ENCODE measurements around the gene RTP3. TPM values are rescaled to one million over a fixed set of nuclear protein-coding genes. Genes with fewer than 3 reads are reported as not detected.

The RTP3 gene
- total and polyA plus RNA-seq, 2 of the 4 experiments (the other 2 are of a cell fraction) = 0.18 to 0.26 TPM

GRCh38 chr3:46477145-46477544 lies 20.6 kb upstream of the RTP3 start:
- DNase-seq (no peak), ATAC-seq (ENCODE audit: low read depth) (no peak)
- Histone ChIP-seq H3K56ac (ENCODE audit: extremely low read depth, insufficient read depth, low read length) (no peak overlapping the region), H2BK5ac (ENCODE audit: low read depth, low read length, poor library complexity, severe bottlenecking) (no peak overlapping the region), H4K20me1 (ENCODE audit: insufficient read depth, low read length) (no peaks in the 10 kb centered on the region), H4K5ac (ENCODE audit: low read depth, low read length) (no peak overlapping the region), H4K91ac (ENCODE audit: insufficient read depth, low read depth, low read length) (no peak overlapping the region), H3K4ac (ENCODE audit: low read depth, low read length) (no peak overlapping the region), H3K9me3 (ENCODE audit: control insufficient read depth, insufficient read depth, low read length) (peaks cover 12% of the 10 kb centered on the region), H3K27ac (ENCODE audit: insufficient read depth, low read length) (no peak overlapping the region), H2AK5ac (ENCODE audit: low read depth, low read length) (no peak overlapping the region), H3K9ac (ENCODE audit: low read depth, low read length) (no peak overlapping the region), H2BK20ac (ENCODE audit: low read depth, low read length) (no peak overlapping the region), H3K23ac (ENCODE audit: low read depth, low read length) (no peak overlapping the region), H4K8ac (ENCODE audit: low read depth in 2 of 2, low read length in 2 of 2) (no peak overlapping the region), H2AFZ (replicated peaks; ENCODE audit: low read length, poor library complexity) (no peak overlapping the region), H3K4me2 (ENCODE audit: low read depth, low read length) (no peak overlapping the region), H3K18ac (ENCODE audit: low read depth, low read length) (no peak overlapping the region), H2AK9ac (replicated peaks; ENCODE audit: low read depth, low read length, poor library complexity) (no peak overlapping the region), H3K14ac (replicated peaks; ENCODE audit: low read depth, low read length) (no peak overlapping the region), H2BK120ac (ENCODE audit: low read depth, low read length) (no peak overlapping the region), H3K9me1 (ENCODE audit: insufficient read depth, low read length) (peaks cover 10% of the 10 kb centered on the region), H3K36me3 (ENCODE audit: control insufficient read depth, insufficient read depth, low read length) (no peaks in the 10 kb centered on the region), H2BK15ac (ENCODE audit: low read depth, low read length) (no peak overlapping the region), H3K4me3 (ENCODE audit: insufficient read depth, low read depth, low read length) (no peak overlapping the region), H3K27me3 (ENCODE audit: control insufficient read depth, insufficient read depth, low read length) (peaks cover 29% of the 10 kb centered on the region), H3K79me1 (ENCODE audit: low read depth in 1 of 2, low read length in 2 of 2) (no peaks in the 10 kb centered on the region), H3K4me1 (ENCODE audit: control insufficient read depth, insufficient read depth, low read length) (peaks cover 1% of the 10 kb centered on the region; the same call in 1 of the 2 replicates)
- BruUV-seq (replicated peaks) = no TSS peak
- ChIA-PET CTCF (no interaction called here), POLR2A (ENCODE audit: unreplicated experiment) (no interaction called here)
- intact Hi-C loops (cut with micrococcal nuclease) (no loop called here), dilution Hi-C loops (cut with HindIII; ENCODE audit: low sequenced_read_pairs, unreplicated experiment) (no loop called here), in situ Hi-C loops (cut with MboI; ENCODE audit: low sequenced_read_pairs) (loop anchor here (25.0 kb wide), 1 partner anchor 410 kb away; the partner anchor contains the start of gene PTH1R)
- WGBS, 2 experiments (ENCODE audit: extremely low coverage in 2 of 2, insufficient read length in 1 of 2) = no CpG with 5 or more reads among the region's 4 CpGs
- TF ChIP-seq SMC3 (IDR thresholded peaks at IDR 0.05; ENCODE audit: low read depth, low read length) (no peak), CTCF (conservative IDR thresholded peaks at IDR 0.05; ENCODE audit: low read depth, low read length) (no peak), RFX5 (IDR thresholded peaks at IDR 0.05; ENCODE audit: low read depth, low read length) (no peak), RCOR1 (IDR thresholded peaks at IDR 0.05; ENCODE audit: insufficient replicate concordance, low read length) (no peak), USF2 (IDR thresholded peaks at IDR 0.05; ENCODE audit: low read depth, low read length) (no peak), NFE2L2 (IDR thresholded peaks at IDR 0.05; ENCODE audit: low read depth, low read length) (no peak), POLR2A (IDR thresholded peaks at IDR 0.05; ENCODE audit: low read depth, low read length) (no peak), MXI1 (IDR thresholded peaks at IDR 0.05; ENCODE audit: borderline replicate concordance, low read depth, low read length) (no peak), ELK1 (IDR thresholded peaks at IDR 0.05; ENCODE audit: borderline replicate concordance, low read depth, low read length) (no peak), MAZ (IDR thresholded peaks at IDR 0.05; ENCODE audit: borderline replicate concordance, low read depth, low read length) (no peak), CEBPB (IDR thresholded peaks at IDR 0.05; ENCODE audit: low read depth, low read length) (no peak), RAD21 (IDR thresholded peaks at IDR 0.05; ENCODE audit: low read length) (no peak), BHLHE40 (IDR thresholded peaks at IDR 0.05; ENCODE audit: low read depth, low read length) (no peak), CHD1 (IDR thresholded peaks at IDR 0.05; ENCODE audit: low read depth, low read length) (no peak), MAFK (IDR thresholded peaks at IDR 0.05; ENCODE audit: low read depth, low read length) (no peak), FOS (IDR thresholded peaks at IDR 0.05; ENCODE audit: low read depth, low read length) (no peak)

Measured in IMR-90 (cell line).